NCI-H446 treated with DMSO at 0.1 percent for 48 hours (cell line): ENCODE measurements around the gene LSG1.
"Not testable (repeated sequence)": the region's sequence is repeated elsewhere in the genome, so short reads cannot be mapped to it uniquely, and the experiment has no call there.

Source experiments
- DNase-seq: peaks from one replicate; lab custom pipeline; 2025; lab: John Stamatoyannopoulos, UW

Gene LSG1

DNA sequence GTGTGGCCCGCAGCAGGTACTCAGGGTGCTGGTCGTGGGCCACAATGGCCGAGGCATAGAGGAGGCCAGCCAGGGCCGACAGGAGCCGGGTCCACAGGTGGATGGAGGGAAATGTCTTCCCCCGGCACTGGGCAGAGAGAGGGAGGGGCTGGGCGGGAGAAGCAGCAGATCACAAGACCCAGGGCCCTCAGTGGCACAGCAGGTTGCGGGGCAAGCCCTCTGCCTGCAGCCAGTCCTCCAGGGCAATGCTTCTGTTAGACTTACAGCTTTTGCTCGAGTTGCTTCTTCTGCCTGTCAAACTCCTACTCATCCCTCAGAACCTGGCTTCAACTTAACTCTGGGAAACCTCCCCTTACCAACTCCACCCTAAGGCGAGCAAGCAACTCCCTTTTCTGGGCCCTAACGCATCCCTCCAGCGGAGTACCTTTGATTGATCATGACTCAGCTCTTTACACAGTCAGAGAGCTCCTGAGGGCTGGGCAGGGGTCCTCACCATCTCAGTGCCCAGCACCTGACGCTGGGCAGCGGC lies 54.8 kb downstream of the LSG1 start:
- no peak for DNase-seq

- no peak for DNase-seq
These were observed 56.8 kb downstream of the LSG1 start for GRCh38 chr3:194615226-194615625.

DNA sequence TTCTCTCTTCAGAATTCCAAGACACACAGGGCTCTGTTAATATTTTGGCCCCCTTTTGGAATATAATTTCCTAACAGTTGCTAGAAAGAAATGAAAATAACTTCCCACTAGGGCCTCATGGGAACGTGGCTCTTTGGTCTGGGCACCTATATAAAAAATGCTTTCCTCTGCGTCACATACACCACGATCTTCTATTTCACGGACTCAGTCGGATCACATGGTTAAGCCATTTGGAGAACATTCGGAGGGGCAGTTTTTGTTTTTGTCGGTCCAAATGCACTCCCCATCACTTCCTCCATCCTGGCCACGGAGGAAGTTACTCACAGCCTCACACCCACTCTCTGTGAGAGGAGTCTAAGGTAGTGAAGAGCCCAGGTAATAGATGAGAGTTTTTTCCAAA lies 59.8 kb downstream of the LSG1 start:
- DNase-seq: no peak

- no peak for DNase-seq
These were observed 61.3 kb downstream of the LSG1 start for GRCh38 chr3:194610689-194611088.

DNA sequence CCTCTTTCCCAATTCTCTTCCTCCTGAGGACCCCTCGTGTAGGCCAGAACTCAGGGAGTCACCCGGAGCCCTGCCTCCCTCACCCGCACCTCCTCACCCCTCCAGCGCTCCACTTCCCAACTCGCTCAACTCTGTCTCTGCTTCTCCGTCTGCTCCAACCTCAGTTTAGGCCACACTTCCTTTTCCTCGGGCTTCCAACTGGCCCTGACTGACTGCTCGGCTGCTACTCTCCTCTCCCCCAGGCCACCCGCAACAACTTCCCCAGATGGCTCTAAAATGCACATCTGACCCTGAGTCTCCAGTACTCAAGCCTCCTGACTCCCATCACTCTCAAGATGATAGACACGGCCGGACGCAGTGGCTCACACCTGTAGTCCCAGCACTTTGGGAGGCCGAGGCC lies 62.4 kb downstream of the LSG1 start:
- no peak for DNase-seq

GRCh38 chr3:194608981-194609380 lies 63.0 kb downstream of the LSG1 start:
- no peak for DNase-seq

- no peak for DNase-seq
These were observed 64.2 kb downstream of the LSG1 start for GRCh38 chr3:194607592-194608389.

DNA sequence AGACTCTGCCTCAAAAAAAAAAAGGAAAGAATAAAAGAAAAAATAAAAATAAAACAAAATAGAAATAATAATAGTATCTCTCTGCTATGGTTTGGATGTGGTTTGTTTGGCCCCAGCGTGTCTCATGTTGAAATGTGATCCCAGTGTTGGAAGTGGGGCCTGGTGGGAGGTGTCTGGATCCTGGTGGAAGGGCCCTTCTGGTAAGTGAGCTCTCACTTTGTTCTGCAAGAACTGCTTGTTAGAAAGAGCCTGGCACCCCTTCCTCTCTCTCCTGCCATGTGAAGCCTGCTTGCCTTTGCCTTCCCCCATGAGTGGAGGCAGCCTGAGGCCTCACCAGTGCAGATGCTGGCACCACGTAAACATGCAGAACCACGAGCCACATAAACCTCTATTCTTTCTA lies 65.0 kb downstream of the LSG1 start:
- DNase-seq: no peak

DNA sequence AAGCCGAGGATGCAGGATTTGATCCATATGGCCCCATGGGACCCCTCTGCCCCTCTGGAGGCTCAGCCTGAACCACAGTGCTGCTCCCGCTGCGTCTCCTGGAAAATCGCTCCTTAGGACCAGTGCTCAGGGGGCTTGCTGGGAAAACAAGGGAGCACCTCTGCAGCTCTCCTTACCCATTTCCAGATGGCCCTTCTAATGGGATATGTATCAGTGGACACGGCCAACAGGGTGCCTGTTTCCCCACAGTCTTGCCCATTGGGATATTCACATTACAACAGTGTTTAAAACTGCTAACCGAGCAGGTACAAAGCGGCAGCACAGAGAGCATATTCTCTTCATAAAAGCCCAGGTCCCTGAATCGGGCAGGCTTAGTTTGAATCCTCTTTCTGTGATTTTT lies 65.8 kb downstream of the LSG1 start:
- DNase-seq: no peak

GRCh38 chr3:194605314-194605713 lies 66.7 kb downstream of the LSG1 start:
- DNase-seq: not testable (repeated sequence)

- DNase-seq: no peak
These were observed 67.2 kb downstream of the LSG1 start for GRCh38 chr3:194604837-194605236.

DNA sequence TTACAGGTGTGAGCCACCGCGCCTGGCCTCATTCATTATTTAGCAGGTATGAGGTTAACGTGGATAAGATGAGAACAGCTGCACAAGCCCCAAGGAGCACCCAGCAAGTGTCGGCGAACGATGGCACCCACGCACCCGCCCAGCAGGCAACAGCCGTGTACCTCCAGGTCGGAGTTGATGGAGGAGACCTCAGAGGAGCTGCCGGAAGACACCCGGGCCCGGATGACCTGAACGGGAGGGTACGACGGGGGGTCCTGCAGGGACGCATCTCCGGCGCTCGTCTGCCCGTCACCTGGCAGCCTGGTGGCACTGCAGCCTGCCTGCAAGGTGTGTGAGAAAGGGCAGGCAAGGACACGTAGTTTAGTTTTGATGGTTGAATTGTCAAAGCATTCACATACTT lies 67.9 kb downstream of the LSG1 start:
- no peak for DNase-seq

DNA sequence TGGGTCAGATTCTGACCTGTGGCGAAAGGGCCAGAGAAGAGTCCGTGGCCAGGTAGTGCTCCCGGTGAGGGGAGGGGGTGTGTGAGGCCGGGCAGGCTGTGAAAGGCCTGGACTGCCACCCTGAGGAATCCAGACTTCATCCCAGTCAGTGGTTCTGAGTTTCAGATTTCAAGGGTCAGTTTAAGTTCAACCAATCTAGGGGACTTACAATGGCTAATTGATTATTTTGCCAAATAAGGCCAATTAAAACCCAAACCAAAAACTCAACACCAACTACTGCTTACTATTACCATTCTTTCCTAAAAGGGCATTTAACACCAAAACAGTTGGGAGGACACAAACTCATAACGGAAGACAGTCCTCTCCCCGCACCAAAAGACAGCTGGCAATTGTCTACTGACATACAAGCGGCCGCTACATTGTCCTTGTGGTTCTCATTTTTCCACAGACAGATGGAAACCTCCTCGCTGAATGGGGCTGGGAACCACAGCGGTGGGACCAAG lies 69.3 kb downstream of the LSG1 start:
- no peak for DNase-seq

- no peak for DNase-seq
These were observed 73.0 kb downstream of the LSG1 start for GRCh38 chr3:194598771-194599557.

DNA sequence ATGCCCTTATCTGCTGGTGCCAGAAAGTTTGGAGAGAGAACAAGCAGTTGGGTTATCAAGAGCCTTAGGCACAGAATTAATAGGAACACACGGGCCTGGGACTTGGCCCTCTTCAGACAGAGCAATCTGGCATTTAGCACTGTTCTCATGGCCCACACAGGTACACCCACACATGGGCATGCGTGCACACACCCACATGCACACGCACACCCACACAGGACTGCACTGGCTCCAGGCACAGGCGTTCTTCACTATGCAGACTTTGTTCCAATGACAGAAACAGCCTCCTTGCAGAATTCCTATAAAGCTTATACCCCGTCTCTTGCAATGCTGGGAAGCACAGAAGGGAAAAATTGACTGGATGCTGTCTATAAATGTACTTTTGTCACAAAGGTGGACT lies 75.1 kb downstream of the LSG1 start:
- DNase-seq: no peak

- peak; percentile 32 for DNase-seq
These were observed 78.9 kb downstream of the LSG1 start for GRCh38 chr3:194592798-194593752.
